ENCODE data around the gene LBR.
"Not testable (repeated sequence)": the region's sequence is repeated elsewhere in the genome, so short reads cannot be mapped to it uniquely, and the experiment has no call there.

The LBR gene

GRCh38 chr1:225427235-225428067 lies at the start of gene LBR:
TSS of gene LBR (minus strand) at chr1:225428038. CDS start at chr1:225424075, 3,963 bp downstream.
- no peak for DNase-seq (ENCODE audit: low read depth in 1 of 2, low spot score in 1 of 2)

- DNase-seq (ENCODE audit: low read depth in 1 of 2, low spot score in 1 of 2) = no peak
These were observed 49.6 kb upstream of the LBR start for GRCh38 chr1:225477296-225477911.

- DNase-seq (ENCODE audit: low read depth in 1 of 2, low spot score in 1 of 2) = no peak
These were observed 48.7 kb upstream of the LBR start for GRCh38 chr1:225476538-225476988.

GRCh38 chr1:225476100-225476511 lies 48.3 kb upstream of the LBR start:
- no peak for DNase-seq (ENCODE audit: low read depth in 1 of 2, low spot score in 1 of 2)

GRCh38 chr1:225474986-225475820 lies 47.4 kb upstream of the LBR start:
- peak; percentile 52 to 66 for DNase-seq (ENCODE audit: low read depth in 1 of 2, low spot score in 1 of 2)

- DNase-seq (ENCODE audit: low read depth in 1 of 2, low spot score in 1 of 2) = no peak
These were observed 46.7 kb upstream of the LBR start for GRCh38 chr1:225474439-225474985.

GRCh38 chr1:225473676-225474438 lies 46.0 kb upstream of the LBR start:
- DNase-seq (ENCODE audit: low read depth in 1 of 2, low spot score in 1 of 2) = not testable (repeated sequence)

GRCh38 chr1:225473266-225473665 lies 45.4 kb upstream of the LBR start:
- DNase-seq (ENCODE audit: low read depth in 1 of 2, low spot score in 1 of 2) = not testable (repeated sequence)

GRCh38 chr1:225471453-225472301 lies 43.8 kb upstream of the LBR start:
- DNase-seq (ENCODE audit: low read depth in 1 of 2, low spot score in 1 of 2) = no peak

GRCh38 chr1:225471109-225471452 lies 43.2 kb upstream of the LBR start:
- DNase-seq (ENCODE audit: low read depth in 1 of 2, low spot score in 1 of 2) = no peak

- DNase-seq (ENCODE audit: low read depth in 1 of 2, low spot score in 1 of 2) = no peak
These were observed 42.6 kb upstream of the LBR start for GRCh38 chr1:225470211-225471108.

GRCh38 chr1:225469051-225469450 lies 41.2 kb upstream of the LBR start:
- DNase-seq (ENCODE audit: low read depth in 1 of 2, low spot score in 1 of 2) = no peak

- DNase-seq (ENCODE audit: low read depth in 1 of 2, low spot score in 1 of 2) = no peak
These were observed 40.6 kb upstream of the LBR start for GRCh38 chr1:225468270-225469020.

GRCh38 chr1:225467193-225468020 lies 39.6 kb upstream of the LBR start:
- DNase-seq (ENCODE audit: low read depth in 1 of 2, low spot score in 1 of 2) = peak; percentile 62 to 66

- no peak for DNase-seq (ENCODE audit: low read depth in 1 of 2, low spot score in 1 of 2)
These were observed 39.0 kb upstream of the LBR start for GRCh38 chr1:225466848-225467192.

- DNase-seq (ENCODE audit: low read depth in 1 of 2, low spot score in 1 of 2) = no peak
These were observed 38.1 kb upstream of the LBR start for GRCh38 chr1:225465793-225466517.

Data from activated T-helper 1 cell treated with anti-CD3 and anti-CD28 coated beads, Interleukin-2, amount 50 U/mL, for 16 hours (primary cell).